Stimulated activated naive CD8-positive, alpha-beta T cell treated with anti-CD3 and anti-CD28 coated beads, Interleukin-15, Interleukin-2, amounts not matched to agents 100 ng/mL and 50 ng/mL, for 24 hours (primary cell): Measurements from ENCODE around the gene ZNF317.

Experiments used
- H3K27ac Mint-ChIP-seq: one replicate; pipeline ENCODE4 v1.8.0; 2021; ENCODE audit warnings: mild to moderate bottlenecking, mixed read lengths
- H3K27me3 Mint-ChIP-seq: one replicate; pipeline ENCODE4 v1.8.0; 2021; ENCODE audit warnings: mixed read lengths
- H3K36me3 Mint-ChIP-seq: one replicate; pipeline ENCODE4 v1.8.0; 2021; ENCODE audit warnings: low read depth, mixed read lengths
- H3K4me1 Mint-ChIP-seq: one replicate; pipeline ENCODE4 v1.8.0; 2021; ENCODE audit warnings: low read depth, mixed read lengths
- H3K4me3 Mint-ChIP-seq: one replicate; pipeline ENCODE4 v1.8.0; 2021; ENCODE audit warnings: mild to moderate bottlenecking, mixed read lengths
- H3K9me3 Mint-ChIP-seq: one replicate; pipeline ENCODE4 v1.8.0; 2021; ENCODE audit warnings: mixed read lengths

Gene ZNF317

DNA sequence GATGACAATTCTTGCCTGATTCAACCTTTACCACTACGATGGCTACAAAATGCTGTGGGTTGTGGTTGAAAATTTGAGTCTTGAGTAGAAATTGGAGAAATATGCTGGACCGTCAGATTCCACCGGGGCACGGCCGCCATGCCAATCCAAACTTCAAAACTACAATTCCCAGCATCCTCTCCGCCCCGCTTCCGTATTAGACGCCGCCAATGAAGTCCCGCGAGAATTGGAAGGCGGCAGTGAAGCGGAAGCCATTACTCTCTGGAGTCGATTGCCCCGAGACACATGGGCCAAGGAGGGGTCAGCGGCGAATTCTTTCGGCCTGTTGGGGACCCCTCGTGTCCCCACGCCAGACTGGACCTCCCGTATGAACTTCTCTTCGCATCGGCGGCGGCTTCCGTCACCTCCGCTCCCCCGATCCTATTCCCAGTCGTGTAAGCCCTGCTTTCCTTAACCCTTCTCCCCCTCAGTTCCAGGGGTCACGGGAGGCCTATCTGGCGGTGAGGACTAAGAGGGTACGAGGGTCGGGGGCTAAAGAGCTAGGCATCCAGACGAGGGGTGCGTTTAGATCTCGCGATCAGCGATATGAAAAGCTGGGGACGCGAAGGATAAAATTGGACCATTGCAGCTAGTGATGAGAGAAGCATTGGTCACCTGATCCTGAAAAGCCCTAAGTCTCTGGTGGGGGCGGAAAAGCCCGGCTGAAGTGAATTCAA, at the start of gene ZNF317:
ZNF317 (plus strand) TSS at position 239 of the 716 bp plus-strand sequence. CDS start 15,620 bp downstream, outside the sequence.
- Mint-ChIP-seq H3K27ac (peak within 1 kb of the TSS; percentile 94), H3K27me3 (no peaks in the 10 kb centered on the region), H3K36me3 (peaks cover 39% of the 10 kb centered on the region), H3K4me3 (peak within 1 kb of the TSS; percentile 95), H3K4me1 (peaks cover 44% of the 10 kb centered on the region), H3K9me3 (peaks cover 9% of the 10 kb centered on the region)

DNA sequence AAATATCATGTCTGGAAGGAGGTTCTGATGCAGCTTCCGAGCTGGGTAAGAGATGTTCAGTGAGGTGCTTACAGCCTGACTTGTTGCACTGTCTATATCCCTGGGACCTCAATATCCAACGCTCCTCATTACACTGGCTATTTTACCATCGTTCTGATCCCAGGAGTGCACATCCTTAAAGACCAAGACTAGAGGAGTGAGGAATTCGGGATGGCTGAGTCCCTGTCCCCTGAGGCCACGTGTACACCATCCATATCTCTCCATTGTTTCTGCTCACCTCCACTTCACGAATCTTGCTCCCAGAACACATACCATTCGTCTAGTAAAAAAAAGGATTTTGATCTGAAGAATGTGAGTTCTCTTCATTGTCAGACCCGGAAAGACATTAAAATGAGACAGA, 32.8 kb upstream of the ZNF317 start, which contains the start of gene OR7G2:
OR7G2 (minus strand) TSS at position 101 of the 400 bp plus-strand sequence. CDS start 4,232 bp downstream, outside the sequence.
- H3K27me3 Mint-ChIP-seq: peaks cover 27% of the 10 kb centered on the region
- H3K4me1 Mint-ChIP-seq: no peaks in the 10 kb centered on the region
- no peak within 1 kb of the TSS for H3K4me3 Mint-ChIP-seq
- no peak within 1 kb of the TSS for H3K27ac Mint-ChIP-seq
- H3K9me3 Mint-ChIP-seq: no peaks in the 10 kb centered on the region
- no peaks in the 10 kb centered on the region for H3K36me3 Mint-ChIP-seq

DNA sequence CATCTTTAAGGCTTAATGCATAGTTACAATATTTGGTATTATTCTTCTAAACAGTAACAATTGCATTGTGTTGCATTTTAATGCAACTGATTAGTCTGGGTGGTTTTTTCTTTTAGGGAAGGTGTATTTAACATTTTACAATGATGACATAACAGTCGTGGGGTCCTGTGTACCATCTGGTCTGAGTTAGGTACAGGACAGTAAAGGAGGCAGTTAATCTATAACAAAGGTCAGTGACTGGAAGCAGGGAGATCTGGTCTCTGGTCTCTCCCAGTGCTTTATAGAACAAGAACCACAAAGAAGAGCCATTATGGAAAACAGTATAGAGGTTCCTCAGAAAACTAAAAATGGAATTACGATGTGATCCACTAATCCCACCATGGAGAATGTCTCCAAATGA, 30.2 kb upstream of the ZNF317 start:
- H3K9me3 Mint-ChIP-seq: no peaks in the 10 kb centered on the region
- no peak overlapping the region for H3K27ac Mint-ChIP-seq
- H3K4me1 Mint-ChIP-seq: no peaks in the 10 kb centered on the region
- H3K27me3 Mint-ChIP-seq: peaks cover 22% of the 10 kb centered on the region
- H3K4me3 Mint-ChIP-seq: no peak overlapping the region
- H3K36me3 Mint-ChIP-seq: no peaks in the 10 kb centered on the region

DNA sequence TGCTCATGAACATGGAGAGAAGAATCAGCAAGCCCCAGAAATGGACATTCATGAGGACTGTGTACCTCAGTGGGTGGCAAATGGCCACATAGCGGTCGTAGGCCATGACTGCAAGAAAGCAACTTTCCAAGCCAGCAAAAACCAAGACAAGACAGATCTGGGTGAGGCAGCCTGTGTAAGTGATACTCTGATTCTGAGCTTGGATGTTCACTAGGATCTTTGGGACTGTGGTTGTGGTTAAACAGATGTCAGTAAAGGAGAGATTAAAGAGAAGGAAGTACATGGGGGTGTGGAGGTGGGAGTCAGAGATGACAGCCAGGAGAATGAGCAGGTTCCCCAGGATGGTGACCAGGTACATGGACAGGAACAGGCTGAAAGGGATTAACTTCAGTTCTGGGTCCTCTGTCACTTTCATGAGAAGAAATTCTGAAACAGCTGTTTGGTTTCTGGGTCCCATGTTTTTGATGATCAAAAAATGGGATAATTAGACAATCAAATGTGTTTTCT, 24.8 kb upstream of the ZNF317 start, which contains the start of gene OR7G1:
OR7G1 (minus strand) TSS at position 457 of the 507 bp plus-strand sequence; CDS start at position 457, 0 bp downstream.
- Mint-ChIP-seq H3K27ac (no peak within 1 kb of the TSS), H3K4me3 (no peak within 1 kb of the TSS), H3K9me3 (no peaks in the 10 kb centered on the region), H3K36me3 (no peaks in the 10 kb centered on the region), H3K4me1 (no peaks in the 10 kb centered on the region), H3K27me3 (peaks cover 26% of the 10 kb centered on the region)

GRCh38 chr19:9116547-9116946, 23.6 kb upstream of the ZNF317 start:
- H3K27me3 Mint-ChIP-seq: peaks cover 26% of the 10 kb centered on the region
- H3K27ac Mint-ChIP-seq: no peak overlapping the region
- H3K36me3 Mint-ChIP-seq: no peaks in the 10 kb centered on the region
- no peaks in the 10 kb centered on the region for H3K4me1 Mint-ChIP-seq
- no peaks in the 10 kb centered on the region for H3K9me3 Mint-ChIP-seq
- H3K4me3 Mint-ChIP-seq: no peak overlapping the region

GRCh38 chr19:9126900-9127405, 13.2 kb upstream of the ZNF317 start, which contains the start of gene OR7G3:
Gene OR7G3 (minus strand): TSS chr19:9126950. CDS start chr19:9126950, 0 bp downstream.
- peaks cover 26% of the 10 kb centered on the region for H3K27me3 Mint-ChIP-seq
- H3K9me3 Mint-ChIP-seq: no peaks in the 10 kb centered on the region
- no peak within 1 kb of the TSS for H3K27ac Mint-ChIP-seq
- H3K4me1 Mint-ChIP-seq: peaks cover 9% of the 10 kb centered on the region
- H3K36me3 Mint-ChIP-seq: no peaks in the 10 kb centered on the region
- H3K4me3 Mint-ChIP-seq: no peak within 1 kb of the TSS

DNA sequence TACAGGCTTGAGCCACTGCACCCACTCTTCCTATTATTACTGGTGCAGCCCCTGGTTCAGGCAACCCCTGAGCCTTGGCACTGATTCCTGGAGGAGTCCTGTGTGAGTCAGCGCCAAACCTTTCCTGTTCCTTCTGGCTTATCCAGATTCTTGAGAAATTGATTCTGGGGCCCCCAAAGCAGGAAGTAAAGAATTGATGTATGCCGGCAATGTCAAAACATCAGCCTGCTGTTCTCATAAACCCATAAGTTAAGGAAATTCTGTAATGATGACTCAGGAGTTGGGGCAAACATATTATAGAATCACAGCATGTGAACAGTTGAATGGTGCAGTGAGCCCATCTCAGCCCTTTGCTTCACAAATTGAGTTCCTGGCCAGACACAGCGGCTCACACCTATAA, 12.0 kb upstream of the ZNF317 start:
- H3K4me3 Mint-ChIP-seq: no peak overlapping the region
- H3K4me1 Mint-ChIP-seq: peaks cover 9% of the 10 kb centered on the region
- H3K27ac Mint-ChIP-seq: no peak overlapping the region
- H3K27me3 Mint-ChIP-seq: peaks cover 24% of the 10 kb centered on the region
- no peaks in the 10 kb centered on the region for H3K36me3 Mint-ChIP-seq
- no peaks in the 10 kb centered on the region for H3K9me3 Mint-ChIP-seq

GRCh38 chr19:9130965-9131364, 9.2 kb upstream of the ZNF317 start:
- peaks cover 9% of the 10 kb centered on the region for H3K4me1 Mint-ChIP-seq
- H3K9me3 Mint-ChIP-seq: no peaks in the 10 kb centered on the region
- H3K4me3 Mint-ChIP-seq: no peak overlapping the region
- H3K27ac Mint-ChIP-seq: no peak overlapping the region
- no peaks in the 10 kb centered on the region for H3K36me3 Mint-ChIP-seq
- peaks cover 17% of the 10 kb centered on the region for H3K27me3 Mint-ChIP-seq

DNA sequence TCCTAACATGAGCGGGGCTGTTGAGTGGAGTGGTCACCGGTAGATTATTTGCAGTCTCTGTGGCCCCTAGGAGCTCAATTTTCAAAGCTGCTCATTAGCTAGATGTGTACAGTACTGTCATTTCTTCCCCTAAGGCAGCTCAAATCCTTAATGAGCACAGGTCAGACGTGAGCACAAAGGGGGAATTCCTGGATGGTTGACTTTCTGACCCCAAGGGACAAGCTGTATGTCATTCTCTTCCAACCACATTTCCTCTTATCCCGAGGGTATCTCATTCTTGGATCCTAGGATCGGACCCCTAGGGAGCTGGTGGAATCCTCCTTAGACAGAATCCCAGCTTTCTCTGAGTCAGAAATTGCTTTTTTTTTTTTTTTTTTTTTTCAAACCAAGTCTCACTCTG, 7.8 kb upstream of the ZNF317 start:
- peaks cover 9% of the 10 kb centered on the region for H3K4me1 Mint-ChIP-seq
- no peak overlapping the region for H3K4me3 Mint-ChIP-seq
- H3K27ac Mint-ChIP-seq: no peak overlapping the region
- no peaks in the 10 kb centered on the region for H3K36me3 Mint-ChIP-seq
- no peaks in the 10 kb centered on the region for H3K9me3 Mint-ChIP-seq
- H3K27me3 Mint-ChIP-seq: peaks cover 3% of the 10 kb centered on the region

DNA sequence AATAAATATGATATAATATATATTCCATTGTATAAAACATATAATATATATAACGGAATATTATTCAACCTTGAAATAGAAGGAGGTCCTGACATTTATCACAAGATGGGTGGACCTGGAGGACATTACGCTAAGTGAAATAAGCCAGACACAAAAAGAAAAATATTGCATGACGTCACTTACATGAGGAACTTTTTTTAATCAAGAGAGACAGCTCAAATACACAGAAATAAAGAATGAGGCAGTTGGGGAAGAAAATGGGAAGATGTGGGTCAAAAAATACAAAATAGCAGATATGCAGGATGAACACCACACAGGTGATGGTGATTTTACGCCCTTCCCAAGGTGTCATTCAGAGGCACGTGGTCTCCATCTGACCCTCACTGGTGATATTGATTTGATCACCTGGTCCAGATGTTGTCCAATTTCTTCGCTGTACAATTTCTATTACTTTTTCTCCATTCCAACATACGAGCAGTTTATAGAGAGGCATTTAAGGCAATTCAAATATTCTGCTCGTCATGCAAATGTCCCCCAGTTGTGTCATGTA, 513 bp upstream of the ZNF317 start:
- peak overlapping the region; percentile 94 for H3K27ac Mint-ChIP-seq
- H3K4me3 Mint-ChIP-seq: peak overlapping the region; percentile 95
- H3K27me3 Mint-ChIP-seq: no peaks in the 10 kb centered on the region
- H3K4me1 Mint-ChIP-seq: peaks cover 41% of the 10 kb centered on the region
- H3K36me3 Mint-ChIP-seq: peaks cover 33% of the 10 kb centered on the region
- peaks cover 5% of the 10 kb centered on the region for H3K9me3 Mint-ChIP-seq

- Mint-ChIP-seq H3K27me3 (no peaks in the 10 kb centered on the region), H3K27ac (no peak overlapping the region), H3K36me3 (peaks cover 80% of the 10 kb centered on the region), H3K9me3 (peaks cover 23% of the 10 kb centered on the region), H3K4me3 (no peak overlapping the region), H3K4me1 (peaks cover 73% of the 10 kb centered on the region)
Measured at GRCh38 chr19:9144920-9145319, 4.7 kb downstream of the ZNF317 start.

DNA sequence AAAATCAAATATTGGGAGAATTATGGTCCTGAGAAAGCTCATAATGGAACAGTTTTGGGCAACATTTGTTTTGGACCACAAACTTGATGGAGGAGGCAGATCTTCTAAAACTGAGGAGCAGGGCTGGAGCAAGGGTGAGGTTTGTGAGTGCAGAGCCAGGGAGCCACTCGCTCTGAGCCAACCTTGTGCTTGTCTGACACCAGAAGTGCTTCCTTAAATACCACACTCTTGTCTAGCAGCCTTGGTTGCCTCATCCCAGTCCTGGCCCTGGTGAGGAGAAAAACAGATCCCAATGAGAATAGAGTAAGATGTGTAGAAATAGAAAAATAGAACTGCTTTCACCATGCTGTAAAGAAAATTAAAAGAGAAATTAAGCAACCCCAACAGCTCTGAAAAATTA, 6.7 kb downstream of the ZNF317 start:
- no peak overlapping the region for H3K27ac Mint-ChIP-seq
- peaks cover 91% of the 10 kb centered on the region for H3K36me3 Mint-ChIP-seq
- no peak overlapping the region for H3K4me3 Mint-ChIP-seq
- H3K27me3 Mint-ChIP-seq: no peaks in the 10 kb centered on the region
- peaks cover 31% of the 10 kb centered on the region for H3K9me3 Mint-ChIP-seq
- peaks cover 78% of the 10 kb centered on the region for H3K4me1 Mint-ChIP-seq

DNA sequence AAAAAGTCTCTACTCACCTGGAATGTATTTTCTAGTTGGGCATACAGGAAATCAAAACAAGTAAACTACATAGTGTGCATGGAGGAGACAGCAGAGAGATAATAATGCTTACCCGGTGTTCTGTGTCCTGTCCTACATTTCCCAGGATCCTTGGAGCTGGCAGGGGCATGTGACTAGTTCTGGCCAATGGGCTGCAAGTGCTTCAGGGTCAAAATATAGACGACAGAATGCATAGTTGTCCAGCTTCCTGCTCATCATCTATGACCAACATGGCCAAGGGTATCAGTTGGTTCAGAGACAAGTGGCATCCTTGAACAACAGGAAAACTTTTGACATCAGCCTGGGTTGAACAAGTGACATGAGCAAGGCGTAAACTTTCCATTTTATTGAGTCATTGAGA, 8.5 kb downstream of the ZNF317 start:
- peaks cover 35% of the 10 kb centered on the region for H3K9me3 Mint-ChIP-seq
- H3K4me3 Mint-ChIP-seq: no peak overlapping the region
- no peak overlapping the region for H3K27ac Mint-ChIP-seq
- peaks cover 94% of the 10 kb centered on the region for H3K36me3 Mint-ChIP-seq
- H3K4me1 Mint-ChIP-seq: peaks cover 73% of the 10 kb centered on the region
- no peaks in the 10 kb centered on the region for H3K27me3 Mint-ChIP-seq

- peaks cover 73% of the 10 kb centered on the region for H3K4me1 Mint-ChIP-seq
Measured at GRCh38 chr19:9149997-9150396, 9.8 kb downstream of the ZNF317 start.

DNA sequence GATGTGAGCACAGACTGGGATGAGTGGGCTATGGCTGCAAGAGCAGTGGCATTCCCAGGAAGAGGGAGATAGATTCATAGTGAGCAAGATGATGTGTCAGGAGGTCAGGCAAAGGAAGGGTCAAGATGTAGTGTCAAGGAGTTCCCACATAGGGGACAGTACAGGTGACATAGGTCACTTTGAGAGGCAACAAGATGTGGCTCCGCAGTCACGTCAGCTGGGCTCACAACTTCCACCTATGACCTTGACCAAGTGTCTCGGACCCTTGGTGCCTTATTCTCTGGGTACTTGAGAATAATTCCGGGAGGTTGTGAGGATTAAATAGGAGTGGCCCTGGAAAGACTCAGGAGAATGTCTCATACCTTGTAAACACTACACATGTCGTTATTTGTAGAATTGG, 10.5 kb downstream of the ZNF317 start:
- H3K27ac Mint-ChIP-seq: no peak overlapping the region
- H3K4me1 Mint-ChIP-seq: peaks cover 75% of the 10 kb centered on the region

More at GRCh38 chr19:9149997-9150396, 9.8 kb downstream of the ZNF317 start:
- Mint-ChIP-seq H3K36me3 (peaks cover 95% of the 10 kb centered on the region), H3K9me3 (peaks cover 28% of the 10 kb centered on the region), H3K4me3 (no peak overlapping the region), H3K27ac (peak overlapping the region; percentile 53), H3K27me3 (no peaks in the 10 kb centered on the region)

More for the DNA sequence above, 10.5 kb downstream of the ZNF317 start:
- peaks cover 23% of the 10 kb centered on the region for H3K9me3 Mint-ChIP-seq
- H3K4me3 Mint-ChIP-seq: no peak overlapping the region
- H3K27me3 Mint-ChIP-seq: no peaks in the 10 kb centered on the region
- H3K36me3 Mint-ChIP-seq: peaks cover 95% of the 10 kb centered on the region
